Hepatocyte (in vitro differentiated cells): ENCODE measurements around the gene CABLES2. TPM values are rescaled to one million over a fixed set of nuclear protein-coding genes. Genes with fewer than 3 reads are reported as not detected.

Experiments
- DNase-seq: peaks from one replicate; pipeline ENCODE4 v3.0.0-alpha.2; 2016; ENCODE audit warnings: low spot score
- H2AFZ ChIP-seq: fragments of 200-600 bp; sonication (generic); 2 replicates; pipeline ENCODE4 v1.6.0; 2016; ENCODE audit warnings: antibody characterized with exemption, mild to moderate bottlenecking
- H3K27ac ChIP-seq: fragments of 200-600 bp; sonication (generic); 2 replicates; pipeline ENCODE4 v1.5.1; 2016; ENCODE audit warnings: mild to moderate bottlenecking
- H3K27me3 ChIP-seq: fragments of 200-600 bp; sonication (generic); 2 replicates; pipeline ENCODE4 v1.6.1; 2016
- H3K36me3 ChIP-seq: fragments of 200-600 bp; sonication (generic); replicated peaks from 2 replicates; pipeline ENCODE4 v1.5.1; 2016; ENCODE audit warnings: low read depth; ENCODE audit not compliant: insufficient read depth
- H3K4me1 ChIP-seq: fragments of 200-600 bp; sonication (generic); 2 replicates; pipeline ENCODE4 v1.5.1; 2016; ENCODE audit warnings: mild to moderate bottlenecking, moderate library complexity; ENCODE audit not compliant: insufficient read depth
- H3K4me2 ChIP-seq: fragments of 200-600 bp; sonication (generic); 2 replicates; pipeline ENCODE4 v1.6.0; 2016
- H3K4me3 ChIP-seq: fragments of 200-600 bp; sonication (generic); 2 replicates; pipeline ENCODE4 v1.5.1; 2016; ENCODE audit warnings: mild to moderate bottlenecking
- H3K79me2 ChIP-seq: fragments of 200-600 bp; sonication (generic); 2 replicates; pipeline ENCODE4 v1.6.0; 2017; ENCODE audit warnings: mild to moderate bottlenecking
- H3K9me2 ChIP-seq: fragments of 200-600 bp; sonication (generic); replicated peaks from 2 replicates; pipeline ENCODE4 v1.6.0; 2017; ENCODE audit warnings: mild to moderate bottlenecking; ENCODE audit not compliant: insufficient read depth
- H3K9me3 ChIP-seq: fragments of 200-600 bp; sonication (generic); 2 replicates; pipeline ENCODE4 v1.5.1; 2016; ENCODE audit warnings: low read depth, mild to moderate bottlenecking
- H4K20me1 ChIP-seq: fragments of 200-600 bp; sonication (generic); 2 replicates; pipeline ENCODE4 v1.6.0; 2016; ENCODE audit warnings: mild to moderate bottlenecking; ENCODE audit not compliant: insufficient read depth, poor library complexity, severe bottlenecking
- CTCF ChIP-seq: fragments of 200-600 bp; sonication (generic); IDR thresholded peaks from 2 replicates; pipeline ENCODE4 v1.5.1; 2016; ENCODE audit warnings: antibody characterized with exemption, mild to moderate bottlenecking; ENCODE audit not compliant: poor library complexity
- EZH2 ChIP-seq: fragments of 200-600 bp; sonication (generic); IDR thresholded peaks from 2 replicates; pipeline ENCODE4 v1.6.1; 2016; ENCODE audit warnings: antibody characterized with exemption, mild to moderate bottlenecking, borderline replicate concordance
- EZH2phosphoT487 ChIP-seq: fragments of 200-600 bp; sonication (generic); IDR thresholded peaks from one replicate; pipeline ENCODE4 v1.6.1; 2018; ENCODE audit warnings: antibody characterized with exemption, mild to moderate bottlenecking, low read depth, moderate library complexity; ENCODE audit not compliant: unreplicated experiment, severe bottlenecking
- WGBS: methylation state at CpG from one replicate; pipeline ENCODE4 v1.1.6; 2016; ENCODE audit warnings: low lambda C conversion rate; ENCODE audit errors: missing lambda C conversion rate; 5-methylcytosine and 5-hydroxymethylcytosine counted together
- polyA plus RNA-seq: library from polyadenylated mRNA; unstranded; fragments of >200 nt; fragmentation: Nextera tagmentation; extraction: Ambion mirVana; gene quantifications from 2 replicates; pipeline ENCODE4 v1.2.1, GENCODE V29; 2016
- total RNA-seq: library from RNA; depleted of rRNA; stranded (reverse); fragments of >200 nt; gene quantifications from 2 replicates; pipeline ENCODE4 v1.2.3, GENCODE V29; 2014

CABLES2 gene
- total and polyA plus RNA-seq, 2 experiments from 2014 or later: 8.6 to 19.1 TPM

- WGBS: 66% methylated on average over 16 of the region's 16 CpGs
- no peak overlapping the region for H2AFZ ChIP-seq
- H3K27ac ChIP-seq: peak overlapping the region; percentile 34
These were observed 25.8 kb downstream of the CABLES2 start for GRCh38 chr20:62381202-62381797.

GRCh38 chr20:62378215-62378614, 28.9 kb downstream of the CABLES2 start:
- no peaks in the 10 kb centered on the region for H3K9me3 ChIP-seq
- H3K36me3 ChIP-seq: no peaks in the 10 kb centered on the region
- peak overlapping the region; percentile 37 for H3K4me2 ChIP-seq
- DNase-seq: no peak
- 58% methylated on average over 21 of the region's 22 CpGs for WGBS
- no peaks in the 10 kb centered on the region for H3K9me2 ChIP-seq
- H3K4me1 ChIP-seq: peaks cover 51% of the 10 kb centered on the region
- TF ChIP-seq EZH2 (no peak), CTCF (no peak), EZH2phosphoT487 (no peak)
- H3K27ac ChIP-seq: peak overlapping the region; percentile 88
- H2AFZ ChIP-seq: no peak overlapping the region
- H3K4me3 ChIP-seq: no peak overlapping the region
- no peaks in the 10 kb centered on the region for H3K79me2 ChIP-seq
- no peaks in the 10 kb centered on the region for H3K27me3 ChIP-seq
- H4K20me1 ChIP-seq: no peaks in the 10 kb centered on the region

More at GRCh38 chr20:62381202-62381797, 25.8 kb downstream of the CABLES2 start:
- H3K4me2 ChIP-seq: no peak overlapping the region
- no peaks in the 10 kb centered on the region for H4K20me1 ChIP-seq
- H3K79me2 ChIP-seq: peaks cover 24% of the 10 kb centered on the region
- DNase-seq: no peak
- H3K4me1 ChIP-seq: peaks cover 33% of the 10 kb centered on the region
- no peaks in the 10 kb centered on the region for H3K36me3 ChIP-seq
- H3K27me3 ChIP-seq: no peaks in the 10 kb centered on the region
- TF ChIP-seq CTCF: no peak
- no peak for TF ChIP-seq EZH2
- TF ChIP-seq EZH2phosphoT487: no peak
- no peaks in the 10 kb centered on the region for H3K9me3 ChIP-seq
- no peaks in the 10 kb centered on the region for H3K9me2 ChIP-seq
- no peak overlapping the region for H3K4me3 ChIP-seq

- DNase-seq: no peak
- no peaks in the 10 kb centered on the region for H3K9me3 ChIP-seq
- WGBS: 83% methylated on average over 14 of the region's 15 CpGs
- H4K20me1 ChIP-seq: no peaks in the 10 kb centered on the region
- no peaks in the 10 kb centered on the region for H3K36me3 ChIP-seq
- no peak overlapping the region for H2AFZ ChIP-seq
- no peak for TF ChIP-seq EZH2
- TF ChIP-seq CTCF: no peak
- TF ChIP-seq EZH2phosphoT487: no peak
- no peaks in the 10 kb centered on the region for H3K27me3 ChIP-seq
- H3K9me2 ChIP-seq: no peaks in the 10 kb centered on the region
- H3K79me2 ChIP-seq: no peaks in the 10 kb centered on the region
- peak overlapping the region; percentile 37 for H3K4me2 ChIP-seq
- H3K4me1 ChIP-seq: peaks cover 51% of the 10 kb centered on the region
- no peak overlapping the region for H3K4me3 ChIP-seq
- H3K27ac ChIP-seq: peak overlapping the region; percentile 88
These were observed 29.4 kb downstream of the CABLES2 start for GRCh38 chr20:62377615-62378178.
